Mammary epithelial cell (primary cell): Measurements from ENCODE around the gene DUSP18.

Experiments used
- CTCF ChIP-seq, 2 donors: IDR thresholded peaks in 1 of 2; conservative IDR thresholded peaks in 1 of 2; 2 replicates each; pipeline ENCODE4 v1.5.1; 2011 to 2012; ENCODE audit warnings: inconsistent platforms in 2 of 2, low read length in 2 of 2, mild to moderate bottlenecking in 2 of 2, control low read depth in 1 of 2, low read depth in 1 of 2; ENCODE audit not compliant: insufficient read depth in 1 of 2; ENCODE audit errors: extremely low read depth in 1 of 2
- EZH2 ChIP-seq: IDR thresholded peaks from 2 replicates; pipeline ENCODE4 v1.6.1; 2012; ENCODE audit warnings: low read length, inconsistent platforms, borderline replicate concordance

GRCh38 chr22:30665266-30665665 lies 2.4 kb downstream of the DUSP18 start:
- no peak for TF ChIP-seq CTCF (conservative IDR thresholded peaks at IDR 0.05 in 1 of 2, IDR thresholded peaks at IDR 0.05 in 1 of 2; ENCODE audit: extremely low read depth in 1 of 2, insufficient read depth in 1 of 2, low read depth in 1 of 2, low read length in 2 of 2)
- no peak for TF ChIP-seq EZH2
